Natural killer cell treated with Interleukin-12 subunit alpha and Interleukin-12 subunit beta and Interleukin-15 and Interleukin-18, amount 100 ng/mL, for 72 hours (primary cell): Measurements from ENCODE around the gene LRRIQ3. TPM values are rescaled to one million over a fixed set of nuclear protein-coding genes. Genes with fewer than 3 reads are reported as not detected.
A peak's percentile ranks its signal among the peaks of the same experiment; 100 is the strongest.

Experiments
- ATAC-seq, 2 donors: fragments of 150-1000 bp; cut with Tn5 transposase in 1 of 2; sonication (Bioruptor Pico), chemical (Tn5 transposase) in 1 of 2; 2 replicates each; pipeline ENCODE4 v1.10.0; 2021
- DNase-seq: peaks from one replicate; pipeline ENCODE4 v3.0.0; 2022; ENCODE audit warnings: low spot score
- H3K27ac Mint-ChIP-seq, 2 donors: 1 replicate in 1 of 2; 2 replicates in 1 of 2; pipeline ENCODE4 v1.8.0; 2022; ENCODE audit warnings: mixed read lengths in 2 of 2, mild to moderate bottlenecking in 1 of 2, moderate library complexity in 1 of 2
- H3K27me3 Mint-ChIP-seq, 2 donors: 1 replicate in 1 of 2; 2 replicates in 1 of 2; pipeline ENCODE4 v1.8.0; 2022; ENCODE audit warnings: mixed read lengths in 2 of 2
- H3K36me3 Mint-ChIP-seq: one replicate; pipeline ENCODE4 v1.8.0; 2022; ENCODE audit warnings: mixed read lengths
- H3K4me1 Mint-ChIP-seq, 2 donors: 1 replicate in 1 of 2; 2 replicates in 1 of 2; pipeline ENCODE4 v1.8.0; 2022; ENCODE audit warnings: low read depth in 2 of 2, mixed read lengths in 2 of 2, mild to moderate bottlenecking in 1 of 2
- H3K4me3 Mint-ChIP-seq: one replicate; pipeline ENCODE4 v1.8.0; 2022; ENCODE audit warnings: mixed read lengths
- H3K9me3 Mint-ChIP-seq: 2 replicates; pipeline ENCODE4 v1.8.0; 2022; ENCODE audit warnings: mixed read lengths
- total RNA-seq, 2 donors: library from RNA; stranded (reverse); gene quantifications; one replicate each; pipeline ENCODE4 v1.2.3, GENCODE V29; 2022

LRRIQ3 gene
- total RNA-seq, 2 donors from 2014 or later, result 0.89 to 1.5 TPM

DNA sequence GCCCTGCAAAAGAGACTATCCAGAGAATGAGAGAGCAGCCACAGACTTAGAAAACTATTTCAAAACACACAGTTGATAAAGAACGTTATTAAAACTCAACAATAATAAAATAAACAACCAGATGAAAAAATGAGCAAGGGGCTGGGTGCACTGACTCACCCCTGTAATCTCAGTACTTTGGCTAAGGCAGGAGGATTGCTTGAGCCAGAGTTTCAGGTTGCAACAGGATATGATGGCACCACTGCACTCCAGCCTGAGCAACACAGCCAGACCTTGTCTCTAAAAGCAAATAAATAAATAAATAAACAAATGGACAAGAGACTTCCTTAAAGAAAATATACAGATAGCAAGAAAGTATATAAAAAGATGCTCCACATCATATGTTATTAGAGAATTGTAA, 144.6 kb downstream of the LRRIQ3 start:
- Mint-ChIP-seq H3K4me1 (no peaks in the 10 kb centered on the region), H3K36me3 (no peaks in the 10 kb centered on the region), H3K27me3 (no peaks in the 10 kb centered on the region), H3K4me3 (no peak overlapping the region), H3K27ac (no peak overlapping the region), H3K9me3 (peaks cover 14% of the 10 kb centered on the region)
- no peak for ATAC-seq
- DNase-seq, result no peak

DNA sequence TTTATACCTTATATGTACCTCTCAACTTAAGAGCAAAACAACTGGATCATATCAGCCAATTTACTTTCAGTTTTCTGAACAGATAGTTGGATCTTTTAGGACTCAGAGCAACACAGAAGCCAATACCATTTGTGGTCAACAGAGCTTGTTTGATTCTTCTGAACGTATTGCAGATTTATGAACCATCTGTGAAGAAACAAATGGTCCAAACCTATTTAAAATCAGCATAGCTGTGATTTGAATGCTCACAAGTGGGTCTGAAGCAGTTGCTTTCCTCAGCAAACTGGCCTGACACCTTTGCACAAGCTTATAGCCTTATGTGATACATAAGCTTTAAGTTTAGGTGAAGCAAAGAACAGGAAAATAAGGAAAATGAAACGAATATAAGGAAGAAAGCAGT, 147.6 kb downstream of the LRRIQ3 start:
- no peaks in the 10 kb centered on the region for H3K36me3 Mint-ChIP-seq
- no peak for ATAC-seq
- DNase-seq, result no peak

DNA sequence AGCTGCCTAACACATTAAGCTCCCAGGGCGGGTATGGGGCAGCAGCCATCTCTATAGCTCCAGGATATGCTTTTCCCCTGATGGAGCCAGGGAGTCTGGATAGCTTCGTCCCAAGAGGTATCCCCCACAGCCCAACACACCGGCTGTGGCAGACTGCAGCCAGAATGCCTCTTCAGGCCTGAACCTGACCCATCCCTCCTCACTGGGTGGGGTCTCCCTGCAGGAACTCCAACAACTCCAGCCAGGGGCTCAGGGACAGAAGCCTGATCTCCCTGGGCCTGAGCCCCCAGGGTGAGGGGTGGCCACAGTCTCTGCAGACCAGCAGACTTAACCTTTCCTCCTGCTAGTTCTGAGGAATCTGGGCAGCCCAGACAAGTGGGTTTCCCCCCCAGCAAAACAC, 159.9 kb downstream of the LRRIQ3 start:
- H3K9me3 Mint-ChIP-seq, result peaks cover 19% of the 10 kb centered on the region
- no peaks in the 10 kb centered on the region for H3K4me1 Mint-ChIP-seq
- no peak overlapping the region for H3K4me3 Mint-ChIP-seq
- no peaks in the 10 kb centered on the region for H3K27me3 Mint-ChIP-seq
- no peak for ATAC-seq
- no peaks in the 10 kb centered on the region for H3K36me3 Mint-ChIP-seq
- no peak for DNase-seq
- no peak overlapping the region for H3K27ac Mint-ChIP-seq

More for the DNA sequence above, 147.6 kb downstream of the LRRIQ3 start:
- no peak overlapping the region for H3K4me3 Mint-ChIP-seq
- no peaks in the 10 kb centered on the region for H3K4me1 Mint-ChIP-seq
- H3K27me3 Mint-ChIP-seq, result no peaks in the 10 kb centered on the region
- no peak overlapping the region for H3K27ac Mint-ChIP-seq
- peaks cover 18% of the 10 kb centered on the region for H3K9me3 Mint-ChIP-seq

DNA sequence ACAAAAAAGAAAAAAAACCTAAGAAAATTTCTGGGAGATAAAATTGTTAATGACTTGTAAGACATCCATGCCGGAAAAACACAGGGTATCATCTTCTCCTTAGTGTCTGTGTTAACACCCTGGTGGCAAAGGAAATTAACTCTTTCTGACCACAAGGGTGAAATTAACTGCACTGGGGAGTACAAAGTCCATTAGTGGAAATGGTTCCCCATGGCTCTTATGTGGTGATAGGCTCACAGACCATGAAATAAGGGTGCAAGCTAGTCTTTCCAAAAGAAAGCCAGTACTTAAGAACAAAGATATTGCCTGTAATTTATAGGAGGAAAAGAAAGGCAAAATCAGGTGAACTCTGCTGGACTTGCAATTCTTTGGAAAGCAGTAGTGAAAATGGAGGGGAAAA, 185.4 kb downstream of the LRRIQ3 start:
- ATAC-seq (no peak), DNase-seq (no peak)
- Mint-ChIP-seq H3K27ac (no peak overlapping the region), H3K4me3 (no peak overlapping the region), H3K4me1 (peaks cover 0 to 8% of the 10 kb centered on the region in 2 donors), H3K9me3 (peaks cover 3% of the 10 kb centered on the region), H3K27me3 (no peaks in the 10 kb centered on the region), H3K36me3 (no peaks in the 10 kb centered on the region)

DNA sequence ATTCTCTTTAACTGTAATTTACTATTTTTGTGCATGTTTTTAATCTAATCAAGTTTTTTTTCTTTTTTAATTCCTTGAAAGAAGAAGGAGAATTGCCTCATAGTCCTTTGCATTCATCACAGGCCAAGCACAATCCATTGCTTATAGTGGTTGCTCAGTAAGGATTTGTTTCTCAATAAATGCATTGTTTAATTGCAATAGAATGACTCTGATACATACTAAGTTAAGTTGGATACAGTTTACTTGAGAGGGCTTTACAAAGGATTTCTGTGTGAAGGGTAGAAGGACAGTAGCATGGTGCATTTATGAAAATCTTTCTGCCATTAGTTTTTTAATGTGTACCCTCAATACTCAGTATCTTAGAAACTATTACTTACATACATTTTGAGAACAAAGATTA, 186.2 kb downstream of the LRRIQ3 start:
- ATAC-seq (no peak), DNase-seq (no peak)
- H3K27me3 Mint-ChIP-seq, result no peaks in the 10 kb centered on the region
- no peak overlapping the region for H3K27ac Mint-ChIP-seq
- no peaks in the 10 kb centered on the region for H3K36me3 Mint-ChIP-seq
- peaks cover 3% of the 10 kb centered on the region for H3K9me3 Mint-ChIP-seq
- H3K4me1 Mint-ChIP-seq, result peaks cover 0 to 8% of the 10 kb centered on the region in 2 donors
- H3K4me3 Mint-ChIP-seq, result no peak overlapping the region

DNA sequence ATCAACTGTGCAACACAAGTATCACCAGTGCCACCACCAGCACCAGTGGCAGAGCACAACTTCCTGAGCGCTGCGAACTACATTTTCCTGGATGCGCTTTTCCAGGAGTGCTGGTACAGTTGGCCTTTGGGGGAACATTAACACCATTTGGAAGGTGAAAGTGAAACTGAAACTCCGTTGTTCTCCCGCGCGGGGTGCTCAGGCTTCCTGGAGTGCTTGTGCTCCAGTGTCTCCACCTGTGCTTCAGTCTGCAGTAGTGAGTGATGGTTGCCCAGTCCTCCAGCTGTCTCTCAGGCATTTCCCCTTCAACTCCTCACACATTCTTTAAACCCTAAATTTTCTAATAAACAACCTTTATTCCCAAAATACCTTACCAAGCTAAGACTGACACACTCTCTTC, 187.8 kb downstream of the LRRIQ3 start:
- DNase-seq, result no peak
- H3K4me1 Mint-ChIP-seq, result peaks cover 0 to 8% of the 10 kb centered on the region in 2 donors

DNA sequence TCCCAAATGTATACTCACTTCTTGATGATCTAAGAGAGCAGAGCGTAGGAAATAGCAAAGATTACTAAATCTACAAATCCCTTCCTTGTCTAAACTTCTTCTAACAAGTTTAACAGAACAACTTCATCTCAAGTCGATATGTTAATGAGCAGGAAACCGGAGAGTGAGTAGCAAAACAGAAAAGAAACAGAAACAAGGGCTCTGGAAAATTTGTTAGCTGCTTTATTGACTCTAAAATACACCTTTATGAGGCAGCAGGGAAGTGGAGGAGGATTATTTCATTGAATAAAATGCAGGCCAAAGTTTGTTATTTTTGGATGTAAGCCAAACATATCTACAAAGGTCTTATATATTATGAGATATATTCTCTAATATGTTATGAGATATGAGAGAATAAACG, 192.4 kb downstream of the LRRIQ3 start:
- peaks cover 3% of the 10 kb centered on the region for H3K9me3 Mint-ChIP-seq
- no peak overlapping the region for H3K27ac Mint-ChIP-seq
- no peaks in the 10 kb centered on the region for H3K27me3 Mint-ChIP-seq
- peaks cover 0 to 7% of the 10 kb centered on the region in 2 donors for H3K4me1 Mint-ChIP-seq
- no peak overlapping the region for H3K4me3 Mint-ChIP-seq
- DNase-seq (no peak), ATAC-seq (no peak)
- H3K36me3 Mint-ChIP-seq, result no peaks in the 10 kb centered on the region

More for the DNA sequence above, 187.8 kb downstream of the LRRIQ3 start:
- Mint-ChIP-seq H3K4me3 (peak overlapping the region; percentile 59), H3K36me3 (no peaks in the 10 kb centered on the region), H3K9me3 (peaks cover 3% of the 10 kb centered on the region), H3K27me3 (no peaks in the 10 kb centered on the region), H3K27ac (no peak overlapping the region)
- ATAC-seq, result no peak

DNA sequence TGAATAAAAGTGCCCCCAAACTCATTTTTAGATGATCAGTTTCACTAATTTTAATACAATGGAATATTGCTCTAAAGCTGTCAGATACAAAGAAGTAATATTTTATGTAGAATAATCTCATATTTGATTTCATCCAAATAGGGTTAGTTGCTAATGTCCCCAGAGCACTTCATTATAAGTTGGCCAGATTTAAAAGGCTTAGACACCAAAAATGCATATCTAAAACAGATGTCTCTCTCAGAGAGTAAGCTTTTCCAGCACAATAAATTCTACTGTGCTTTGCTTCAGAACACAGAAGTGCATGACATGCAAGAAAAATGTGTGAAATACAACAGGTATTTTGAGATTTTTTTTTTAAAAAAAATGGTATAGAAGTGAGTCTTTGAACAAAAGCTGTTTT, 194.2 kb downstream of the LRRIQ3 start:
- H3K36me3 Mint-ChIP-seq, result no peaks in the 10 kb centered on the region
- no peak overlapping the region for H3K27ac Mint-ChIP-seq
- ATAC-seq, result no peak
- no peaks in the 10 kb centered on the region for H3K4me1 Mint-ChIP-seq
- no peaks in the 10 kb centered on the region for H3K27me3 Mint-ChIP-seq
- H3K4me3 Mint-ChIP-seq, result no peak overlapping the region
- H3K9me3 Mint-ChIP-seq, result peaks cover 3% of the 10 kb centered on the region
- DNase-seq, result no peak

DNA sequence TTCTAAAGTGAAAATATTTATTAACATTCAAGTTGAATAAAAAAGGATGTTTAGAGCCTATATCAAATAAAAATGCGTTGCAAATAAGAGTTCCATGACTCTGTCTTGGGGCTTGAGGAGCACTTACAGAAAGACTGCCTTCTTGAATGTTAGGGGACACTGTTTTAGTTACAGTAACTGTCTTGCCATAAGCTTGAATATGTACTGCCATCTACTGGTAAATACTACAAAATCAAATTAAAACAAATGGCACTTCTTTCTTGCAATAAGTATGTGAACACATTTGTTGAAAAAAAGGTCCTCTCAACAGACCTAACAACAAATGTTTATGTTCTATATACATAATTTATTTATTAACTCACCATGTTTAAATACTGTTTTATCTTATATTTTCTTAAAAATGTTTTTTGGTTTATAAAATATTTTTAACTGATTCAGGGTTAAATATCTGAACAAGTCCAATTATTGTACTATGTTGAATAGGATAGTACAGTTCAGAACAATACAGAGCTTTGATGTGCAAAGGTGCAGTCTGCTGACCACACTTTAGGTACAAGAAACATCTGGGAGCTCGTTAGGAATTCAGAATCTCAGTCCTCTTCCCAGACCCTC, 199.5 kb downstream of the LRRIQ3 start:
- Mint-ChIP-seq H3K4me1 (no peaks in the 10 kb centered on the region), H3K27me3 (no peaks in the 10 kb centered on the region), H3K4me3 (no peak overlapping the region), H3K9me3 (no peaks in the 10 kb centered on the region), H3K36me3 (no peaks in the 10 kb centered on the region), H3K27ac (no peak overlapping the region)
- DNase-seq (no peak), ATAC-seq (no peak)

DNA sequence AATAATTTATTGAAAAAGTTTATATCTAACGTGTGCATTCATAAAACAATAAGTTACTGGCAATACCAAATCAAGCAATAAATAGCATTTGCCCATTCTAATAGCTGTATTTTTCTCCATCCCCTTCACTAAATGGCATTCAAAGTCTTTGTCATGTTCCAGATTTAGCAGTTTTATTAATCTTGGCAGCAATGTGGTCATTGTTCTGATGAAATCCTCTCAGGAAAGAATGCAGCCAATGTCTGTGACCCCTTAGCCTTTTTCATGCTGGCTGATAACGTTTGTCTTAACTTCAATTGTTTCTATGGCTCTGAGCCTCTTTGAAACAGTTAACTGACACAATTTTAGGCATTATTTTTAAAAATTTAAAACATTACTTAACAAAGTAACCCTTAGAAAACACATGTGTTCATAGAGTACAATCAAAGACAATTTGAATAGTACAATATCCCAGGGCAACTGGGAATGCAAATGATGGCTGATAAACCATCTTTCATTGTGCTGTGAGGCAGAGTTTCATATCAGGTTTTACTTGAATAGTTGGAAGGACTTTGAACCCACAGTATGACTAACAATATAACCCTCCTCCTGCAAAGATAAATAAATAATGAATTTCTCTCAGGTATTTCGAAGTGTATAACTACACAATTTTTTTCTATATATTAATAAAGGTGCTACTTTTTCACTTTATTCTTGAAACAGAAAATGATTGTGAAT, 217.5 kb downstream of the LRRIQ3 start:
- Mint-ChIP-seq H3K27me3 (no peaks in the 10 kb centered on the region), H3K36me3 (no peaks in the 10 kb centered on the region)
- no peak for DNase-seq

DNA sequence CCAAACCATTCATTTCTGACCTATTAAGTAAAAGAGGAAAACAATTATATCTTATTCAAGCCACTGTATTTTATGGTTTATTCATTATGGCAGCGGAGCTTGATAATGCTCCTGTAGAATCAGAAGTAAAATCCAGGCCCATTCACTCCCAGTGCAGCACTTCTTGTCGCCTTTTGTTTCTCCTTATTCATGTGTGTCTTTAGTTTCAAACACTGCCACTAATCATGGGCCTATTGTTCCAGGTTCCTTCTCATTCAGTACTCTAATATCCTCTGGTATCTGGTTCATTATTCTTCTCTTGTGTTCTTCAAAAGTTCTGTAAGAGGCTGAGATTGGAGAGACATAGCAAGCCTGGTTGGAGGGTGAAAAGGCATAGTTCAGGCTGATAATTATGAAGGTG, 218.3 kb downstream of the LRRIQ3 start:
- H3K36me3 Mint-ChIP-seq, result no peaks in the 10 kb centered on the region
- peaks cover 12% of the 10 kb centered on the region for H3K9me3 Mint-ChIP-seq
- ATAC-seq (no peak), DNase-seq (no peak)
- H3K27ac Mint-ChIP-seq, result no peak overlapping the region
- no peaks in the 10 kb centered on the region for H3K4me1 Mint-ChIP-seq
- no peaks in the 10 kb centered on the region for H3K27me3 Mint-ChIP-seq
- H3K4me3 Mint-ChIP-seq, result no peak overlapping the region

More for the DNA sequence above, 217.5 kb downstream of the LRRIQ3 start:
- H3K27ac Mint-ChIP-seq, result no peak overlapping the region
- H3K4me3 Mint-ChIP-seq, result no peak overlapping the region
- H3K9me3 Mint-ChIP-seq, result peaks cover 12% of the 10 kb centered on the region
- no peaks in the 10 kb centered on the region for H3K4me1 Mint-ChIP-seq
- ATAC-seq, result no peak

DNA sequence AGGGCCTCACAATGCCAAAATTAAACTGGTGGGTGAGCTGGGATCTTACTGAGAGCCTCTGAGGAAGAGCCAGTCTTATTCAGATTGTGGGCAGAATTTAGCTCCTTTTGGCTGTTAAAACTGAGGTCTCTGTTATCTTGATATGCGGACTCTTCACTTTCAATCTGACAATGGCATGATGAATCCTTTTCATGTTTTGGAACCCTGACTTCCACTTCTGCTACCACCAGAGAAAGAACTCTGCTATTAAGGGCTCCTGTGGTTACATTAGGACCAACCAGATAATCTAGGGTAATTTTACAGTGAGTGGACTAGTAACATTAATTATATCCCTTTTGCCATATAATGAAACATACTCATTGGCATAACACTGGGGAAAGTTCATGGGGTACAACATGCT, 219.0 kb downstream of the LRRIQ3 start:
- H3K27ac Mint-ChIP-seq, result no peak overlapping the region
- H3K9me3 Mint-ChIP-seq, result peaks cover 10% of the 10 kb centered on the region
- ATAC-seq (no peak), DNase-seq (no peak)
- no peaks in the 10 kb centered on the region for H3K4me1 Mint-ChIP-seq
- no peaks in the 10 kb centered on the region for H3K36me3 Mint-ChIP-seq
- no peak overlapping the region for H3K4me3 Mint-ChIP-seq
- H3K27me3 Mint-ChIP-seq, result no peaks in the 10 kb centered on the region
